Heart left ventricle (tissue), 16 donors: ENCODE results near the gene TNS4. TPM values are rescaled to one million over a fixed set of nuclear protein-coding genes. Genes with fewer than 3 reads are reported as not detected.

Experiments used
- ATAC-seq, 4 donors: fragments of 200-7000 bp; cut with Tn5 transposase; one replicate each; pipeline ENCODE4 v1.9.1; 2020 to 2022; ENCODE audit warnings: moderate library complexity in 4 of 4, mild to moderate bottlenecking in 3 of 4, moderate number of reproducible peaks in 1 of 4
- DNase-seq, 5 donors: peaks; one replicate each; pipeline ENCODE4 v3.0.0-alpha.2; 2020
- H3K27ac ChIP-seq, 12 donors: fragments of 200-600 bp; sonication (generic) in 4 of 12; one replicate each; pipeline versions ENCODE4 v1.5.0 to v1.8.0; 2016 to 2022; ENCODE audit warnings: mild to moderate bottlenecking in 2 of 12
- H3K27me3 ChIP-seq, 9 donors: fragments of 200-600 bp; sonication (generic) in 2 of 9; one replicate each; pipeline versions ENCODE4 v1.5.1 to v1.8.0; 2016 to 2022; ENCODE audit warnings: mild to moderate bottlenecking in 3 of 9
- H3K36me3 ChIP-seq, 9 donors: fragments of 200-600 bp; sonication (generic) in 2 of 9; one replicate each; pipeline versions ENCODE4 v1.5.0 to v1.8.0; 2018 to 2022; ENCODE audit warnings: mild to moderate bottlenecking in 2 of 9
- H3K4me1 ChIP-seq, 12 donors: fragments of 200-600 bp; sonication (generic) in 4 of 12; one replicate each; pipeline versions ENCODE4 v1.5.0 to v1.8.0; 2016 to 2022; ENCODE audit warnings: mild to moderate bottlenecking in 3 of 12
- H3K4me3 ChIP-seq, 12 donors: fragments of 200-600 bp; sonication (generic) in 4 of 12; one replicate each; pipeline versions ENCODE4 v1.5.0 to v1.8.0; 2017 to 2022; ENCODE audit warnings: mild to moderate bottlenecking in 9 of 12, moderate library complexity in 4 of 12
- H3K9me3 ChIP-seq, 12 donors: fragments of 200-600 bp; sonication (generic) in 4 of 12; one replicate each; pipeline versions ENCODE4 v1.5.0 to v1.8.0; 2016 to 2022; ENCODE audit warnings: mild to moderate bottlenecking in 1 of 12
- POLR2A ChIP-seq, 2 donors: fragments of 450-650 bp; IDR thresholded peaks; one replicate each; pipeline ENCODE4 v1.6.1; 2017; ENCODE audit warnings: antibody characterized with exemption in 2 of 2, mild to moderate bottlenecking in 2 of 2, moderate library complexity in 2 of 2
- WGBS, 4 donors: extraction: QIAGEN DNeasy Blood & Tissue Kit in 2 of 4; methylation state at CpG; one replicate each; pipeline versions ENCODE4 v1.1.5 to v1.1.7; 2013 to 2018; 5-methylcytosine and 5-hydroxymethylcytosine counted together
- intact Hi-C, 10 donors: fragments of 100-400 bp; cut with DNase I; formaldehyde crosslinking; loops; one replicate each; pipeline versions ENCODE4 v1.11.1 to v1.14.2; 2022
- polyA plus RNA-seq, 2 donors: library from polyadenylated mRNA; stranded (reverse); fragments of 200-250 nt; gene quantifications; one replicate each; pipeline ENCODE4 v1.2.3, GENCODE V29; 2013
- total RNA-seq, 9 donors: library from RNA; depleted of rRNA in 2 of 9; stranded (reverse); fragments of >200 nt in 2 of 9; fragmentation: NEBNext Ultra II Directional in 3 of 9; extraction: Animal tissue kit (Norgen Biotek cat#: 25700) in 3 of 9; gene quantifications; one replicate each; pipeline versions ENCODE4 v1.1.0 to v1.2.4, GENCODE V29; 2016 to 2023
- TF ChIP-seq, protein P1 (sequence below), 12 donors: fragments of 200-600 bp; sonication (generic) in 4 of 12; IDR thresholded peaks; one replicate each; pipeline versions ENCODE4 v1.5.0 to v1.8.0; 2018 to 2022; ENCODE audit warnings: antibody characterized with exemption in 12 of 12, mild to moderate bottlenecking in 5 of 12
- donor health status: ischemic (EF 13 %, LVEDD 7.1; RV severe dilation, severe dysfunction).
- donor health status: healthy with polysubstance abuse.
- donor health status: DM: no; HTN: yes; CAD: no.
- donor health status: DM: no; HTN: no; CAD: no.
- donor health status: ischemic (EF 25% LVEDD 6.9; RV normal size, moderate dysfunction).
- donor health status: ischemic (EF 25% LVEDD 5.7; RV mildly dilated, moderate dysfunction).
- donor health status: healthy.
- donor health status: DM: yes; HTN: yes; CAD: no.
- donor health status: ischemic (EF 35%, LVEDD 5.7; RV mildly dilated, moderate dysfunction).
- donor health status: nonischemic (EF 11% LVEDD 7.7; RV severe dilation, severe dysfunction).
- donor health status: DM: yes; HTN: yes; CAD: no.
- donor health status: PGD.
- donor health status: ischemic (EF 29% LVEDD 5.4; RV normal size, mild dysfunction).
- donor health status: nonischemic (EF 23%, LVEDD 6.1; RV moderate dilation, normal function).

Gene TNS4
- total and polyA plus RNA-seq, 11 donors, result 0.16 to 0.91 TPM; not detected in 9

DNA sequence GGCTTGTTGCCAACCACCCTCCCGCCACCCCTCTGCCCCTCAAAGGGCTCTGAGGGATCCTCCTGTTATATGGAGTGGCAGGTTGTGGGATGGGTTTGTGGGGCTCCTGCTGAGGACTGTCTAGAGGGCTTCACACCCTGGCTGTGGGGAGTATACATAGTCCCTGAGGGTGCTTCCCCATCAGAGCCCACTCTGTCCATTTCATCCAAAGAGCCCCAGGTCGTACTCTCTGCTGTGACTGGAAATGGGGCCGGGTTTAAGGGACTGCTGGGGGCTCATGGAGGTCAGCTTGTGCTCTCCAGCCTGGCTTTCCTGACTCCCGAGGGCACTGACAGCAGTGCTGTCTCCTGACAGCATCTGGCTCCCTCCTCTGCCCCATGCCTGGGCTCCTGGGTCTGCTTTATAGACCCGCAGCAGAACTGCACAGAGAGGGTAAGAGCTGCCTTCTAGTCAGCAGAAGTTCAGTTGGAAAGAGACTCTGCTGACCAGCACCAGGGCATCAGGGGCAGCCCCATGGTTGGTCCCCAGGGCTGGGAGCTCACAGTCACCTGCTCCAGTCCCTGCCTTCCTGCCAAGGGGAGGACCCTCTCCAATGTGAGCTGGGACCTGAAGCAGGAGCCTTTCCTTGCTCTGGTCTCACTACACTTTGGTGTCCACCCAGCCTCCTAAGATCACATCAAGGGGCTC, 17.8 kb upstream of the TNS4 start:
- intact Hi-C loops, result no loop called here
- WGBS, 4 donors, result 92 to 100% (median 94%) methylated on average over 5 of the region's 5 CpGs
- H3K27me3 ChIP-seq, result peaks cover 0 to 5% (median 0%) of the 10 kb centered on the region in 9 donors
- H3K4me1 ChIP-seq, result peaks cover 0 to 26% (median 4%) of the 10 kb centered on the region in 12 donors
- peak in 1 of 5 donors; percentile 10 for DNase-seq
- H3K36me3 ChIP-seq, result no peaks in the 10 kb centered on the region
- H3K4me3 ChIP-seq, result peak overlapping the region in 1 of 12 donors; percentile 46
- ATAC-seq, result no peak
- TF ChIP-seq, protein P1, sequence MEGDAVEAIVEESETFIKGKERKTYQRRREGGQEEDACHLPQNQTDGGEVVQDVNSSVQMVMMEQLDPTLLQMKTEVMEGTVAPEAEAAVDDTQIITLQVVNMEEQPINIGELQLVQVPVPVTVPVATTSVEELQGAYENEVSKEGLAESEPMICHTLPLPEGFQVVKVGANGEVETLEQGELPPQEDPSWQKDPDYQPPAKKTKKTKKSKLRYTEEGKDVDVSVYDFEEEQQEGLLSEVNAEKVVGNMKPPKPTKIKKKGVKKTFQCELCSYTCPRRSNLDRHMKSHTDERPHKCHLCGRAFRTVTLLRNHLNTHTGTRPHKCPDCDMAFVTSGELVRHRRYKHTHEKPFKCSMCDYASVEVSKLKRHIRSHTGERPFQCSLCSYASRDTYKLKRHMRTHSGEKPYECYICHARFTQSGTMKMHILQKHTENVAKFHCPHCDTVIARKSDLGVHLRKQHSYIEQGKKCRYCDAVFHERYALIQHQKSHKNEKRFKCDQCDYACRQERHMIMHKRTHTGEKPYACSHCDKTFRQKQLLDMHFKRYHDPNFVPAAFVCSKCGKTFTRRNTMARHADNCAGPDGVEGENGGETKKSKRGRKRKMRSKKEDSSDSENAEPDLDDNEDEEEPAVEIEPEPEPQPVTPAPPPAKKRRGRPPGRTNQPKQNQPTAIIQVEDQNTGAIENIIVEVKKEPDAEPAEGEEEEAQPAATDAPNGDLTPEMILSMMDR (IDR thresholded peaks at IDR 0.05), result no peak
- TF ChIP-seq POLR2A (IDR thresholded peaks at IDR 0.05), result no peak
- H3K9me3 ChIP-seq, result no peaks in the 10 kb centered on the region
- no peak overlapping the region for H3K27ac ChIP-seq

DNA sequence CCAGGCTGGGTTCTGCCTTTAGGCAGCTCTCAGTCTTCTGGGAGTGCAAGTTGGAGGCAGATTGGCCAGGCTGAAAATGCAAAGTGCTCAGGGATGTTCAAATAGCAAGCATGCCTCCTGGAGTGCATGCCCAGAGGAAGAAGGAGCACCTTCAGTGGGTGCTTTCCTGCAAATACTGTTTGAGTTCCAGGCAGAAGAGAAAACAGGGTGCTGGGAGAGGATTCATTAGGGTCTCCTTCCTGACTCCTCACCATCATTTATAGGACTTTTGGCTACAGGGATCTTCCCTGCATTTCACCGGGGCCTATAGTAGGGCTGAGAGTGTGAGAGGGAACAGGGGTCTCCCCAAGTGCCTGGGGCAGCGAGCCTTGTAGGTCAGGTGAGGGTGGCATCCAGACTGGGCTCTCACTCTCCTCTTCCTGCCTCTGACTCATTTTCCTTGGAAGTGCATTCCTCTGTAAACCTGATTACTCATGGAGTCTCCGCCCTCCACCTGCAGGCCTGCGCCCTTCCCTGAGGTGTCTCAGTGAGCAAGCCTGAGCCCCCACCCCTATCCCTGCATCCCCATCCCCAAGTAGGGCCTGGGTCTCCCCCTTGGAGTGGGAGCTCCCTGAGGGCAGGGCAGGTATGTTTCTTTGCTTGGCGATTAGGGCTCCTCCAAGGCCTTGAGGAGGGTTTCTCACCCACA, 17.1 kb upstream of the TNS4 start:
- H3K4me1 ChIP-seq, result peaks cover 0 to 26% (median 4%) of the 10 kb centered on the region in 12 donors
- WGBS, 4 donors, result 85 to 89% (median 85%) methylated on average over 5 of the region's 5 CpGs
- peaks cover 0 to 5% (median 0%) of the 10 kb centered on the region in 9 donors for H3K27me3 ChIP-seq
- intact Hi-C loops, result no loop called here
- peak overlapping the region in 1 of 12 donors; percentile 46 for H3K4me3 ChIP-seq
- ATAC-seq (no peak), DNase-seq (peak in 1 of 5 donors; percentile 14)
- no peak overlapping the region for H3K27ac ChIP-seq
- TF ChIP-seq POLR2A (IDR thresholded peaks at IDR 0.05), result no peak
- TF ChIP-seq, protein P1 (IDR thresholded peaks at IDR 0.05), result no peak
- no peaks in the 10 kb centered on the region for H3K36me3 ChIP-seq
- no peaks in the 10 kb centered on the region for H3K9me3 ChIP-seq

DNA sequence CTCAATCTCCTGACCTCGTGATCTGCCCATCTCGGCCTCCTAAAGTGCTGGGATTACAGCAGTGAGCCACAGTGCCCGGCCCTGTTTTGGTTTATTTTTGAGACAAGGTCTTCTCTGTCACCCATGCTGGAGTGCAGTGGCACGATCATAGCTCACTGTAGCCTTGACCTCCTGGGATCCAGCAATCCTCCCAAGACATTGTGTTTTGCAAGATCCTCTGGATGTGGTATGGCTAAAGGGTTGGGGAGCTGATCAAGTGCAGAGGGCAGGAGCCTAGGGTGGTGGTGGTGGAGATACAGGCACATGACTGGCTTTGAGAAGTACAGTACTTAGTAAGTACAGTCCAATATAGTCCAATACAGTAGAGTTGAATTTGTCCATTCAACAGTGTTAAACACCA, 16.6 kb upstream of the TNS4 start:
- no peak for TF ChIP-seq POLR2A (IDR thresholded peaks at IDR 0.05)
- TF ChIP-seq, protein P1 (IDR thresholded peaks at IDR 0.05), result no peak
- DNase-seq (no peak), ATAC-seq (no peak)
- intact Hi-C loops, result no loop called here
- Histone ChIP-seq H3K4me1 (peaks cover 0 to 26% (median 4%) of the 10 kb centered on the region in 12 donors), H3K4me3 (peak overlapping the region in 1 of 12 donors; percentile 46), H3K27me3 (peaks cover 0 to 5% (median 0%) of the 10 kb centered on the region in 9 donors), H3K9me3 (no peaks in the 10 kb centered on the region), H3K27ac (no peak overlapping the region), H3K36me3 (no peaks in the 10 kb centered on the region)
- WGBS, 4 donors, result 85 to 100% (median 94%) methylated on average over 4 of the region's 4 CpGs

DNA sequence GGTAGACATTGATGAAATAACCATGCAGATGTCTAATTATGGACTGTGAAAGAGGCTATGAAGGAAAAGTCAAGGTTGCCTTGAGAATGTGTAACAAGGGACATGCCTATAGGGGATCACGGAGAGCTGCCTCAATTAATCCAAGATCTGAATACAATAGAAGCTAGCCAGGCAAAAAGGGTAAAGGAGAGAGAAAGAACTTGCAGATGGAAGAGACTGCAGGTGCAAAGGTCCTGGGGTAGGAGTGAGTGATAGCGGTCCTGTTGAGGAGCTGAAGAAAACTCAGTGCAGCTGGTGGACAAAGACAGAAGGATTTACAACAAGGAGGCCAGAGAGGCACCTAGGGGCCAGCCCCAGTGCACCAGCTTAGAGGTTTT, 15.9 kb upstream of the TNS4 start:
- Histone ChIP-seq H3K27ac (peak overlapping the region in 1 of 12 donors; percentile 30), H3K36me3 (no peaks in the 10 kb centered on the region), H3K27me3 (peaks cover 0 to 5% (median 0%) of the 10 kb centered on the region in 9 donors), H3K9me3 (no peaks in the 10 kb centered on the region), H3K4me3 (peak overlapping the region in 1 of 12 donors; percentile 46), H3K4me1 (peaks cover 0 to 26% (median 4%) of the 10 kb centered on the region in 12 donors)
- intact Hi-C loops, result no loop called here
- ATAC-seq (no peak), DNase-seq (no peak)
- no peak for TF ChIP-seq POLR2A (IDR thresholded peaks at IDR 0.05)
- TF ChIP-seq, protein P1 (IDR thresholded peaks at IDR 0.05), result no peak
- 76 to 88% (median 85%) methylated on average over 2 of the region's 2 CpGs for WGBS, 4 donors
